Measurements from ENCODE around the gene SRGAP2B.
"Not testable (repeated sequence)": the region's sequence is repeated elsewhere in the genome, so short reads cannot be mapped to it uniquely, and the experiment has no call there.

- TF ChIP-seq SPI1 (IDR thresholded peaks at IDR 0.05; ENCODE audit: borderline replicate concordance, insufficient read depth, low read depth, low read length); PAX5 (IDR thresholded peaks at IDR 0.05; ENCODE audit: borderline replicate concordance, low read depth, low read length); CTCF (IDR thresholded peaks at IDR 0.05 in 2 of 3, conservative IDR thresholded peaks at IDR 0.05 in 1 of 3; ENCODE audit: control insufficient read depth in 2 of 3, extremely low read depth in 1 of 3, insufficient read depth in 1 of 3, low read depth in 3 of 3, low read length in 3 of 3); NRF1 (conservative IDR thresholded peaks at IDR 0.05; ENCODE audit: low read depth, low read length); HDAC6 (IDR thresholded peaks at IDR 0.05; ENCODE audit: unreplicated experiment); JUND (IDR thresholded peaks at IDR 0.05; ENCODE audit: low read depth, low read length); SREBF1 (IDR thresholded peaks at IDR 0.05; ENCODE audit: low read length); FOXM1 (IDR thresholded peaks at IDR 0.05; ENCODE audit: low read depth, low read length); FOXK2 (IDR thresholded peaks at IDR 0.05); IRF3 (IDR thresholded peaks at IDR 0.05); PAX8 (IDR thresholded peaks at IDR 0.05); ZZZ3 (IDR thresholded peaks at IDR 0.05; ENCODE audit: control insufficient read depth, insufficient read length, low read depth); SIN3A (IDR thresholded peaks at IDR 0.05; ENCODE audit: low read depth, low read length): not testable (repeated sequence)
These were observed 99.2 kb downstream of the SRGAP2B start for GRCh38 chr1:144995833-144996410.

Measured in GM12878 (cell line).